ENCODE measurements around the gene MAP3K4.

DNA sequence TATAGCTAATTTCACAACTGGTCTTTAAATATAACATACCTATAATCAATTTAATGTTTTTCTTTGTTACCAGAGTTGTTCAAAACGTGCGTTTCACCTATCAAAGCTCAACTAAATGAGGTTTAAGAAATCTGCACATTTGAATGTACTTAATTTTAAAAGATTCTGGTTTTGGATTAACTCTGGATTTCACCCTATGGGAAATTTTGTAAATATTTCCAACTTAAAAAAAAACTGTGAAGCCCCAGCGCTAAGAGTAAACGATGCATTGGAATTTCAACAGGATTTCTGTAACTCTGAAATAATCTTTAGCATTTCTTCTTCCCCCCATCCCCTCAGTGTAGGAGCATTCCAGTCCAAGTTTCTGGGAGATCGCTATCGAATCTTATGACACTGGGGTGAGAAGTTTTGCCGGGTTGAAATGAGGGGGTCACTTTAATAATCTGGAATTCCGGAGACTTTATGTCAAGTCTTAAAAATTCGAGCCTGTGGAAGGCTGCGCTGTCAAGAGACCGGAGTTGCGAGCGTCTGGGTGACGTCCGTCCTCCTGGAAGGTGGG lies 643 bp upstream of the MAP3K4 start:
- TF ChIP-seq, protein P1, sequence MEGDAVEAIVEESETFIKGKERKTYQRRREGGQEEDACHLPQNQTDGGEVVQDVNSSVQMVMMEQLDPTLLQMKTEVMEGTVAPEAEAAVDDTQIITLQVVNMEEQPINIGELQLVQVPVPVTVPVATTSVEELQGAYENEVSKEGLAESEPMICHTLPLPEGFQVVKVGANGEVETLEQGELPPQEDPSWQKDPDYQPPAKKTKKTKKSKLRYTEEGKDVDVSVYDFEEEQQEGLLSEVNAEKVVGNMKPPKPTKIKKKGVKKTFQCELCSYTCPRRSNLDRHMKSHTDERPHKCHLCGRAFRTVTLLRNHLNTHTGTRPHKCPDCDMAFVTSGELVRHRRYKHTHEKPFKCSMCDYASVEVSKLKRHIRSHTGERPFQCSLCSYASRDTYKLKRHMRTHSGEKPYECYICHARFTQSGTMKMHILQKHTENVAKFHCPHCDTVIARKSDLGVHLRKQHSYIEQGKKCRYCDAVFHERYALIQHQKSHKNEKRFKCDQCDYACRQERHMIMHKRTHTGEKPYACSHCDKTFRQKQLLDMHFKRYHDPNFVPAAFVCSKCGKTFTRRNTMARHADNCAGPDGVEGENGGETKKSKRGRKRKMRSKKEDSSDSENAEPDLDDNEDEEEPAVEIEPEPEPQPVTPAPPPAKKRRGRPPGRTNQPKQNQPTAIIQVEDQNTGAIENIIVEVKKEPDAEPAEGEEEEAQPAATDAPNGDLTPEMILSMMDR (IDR thresholded peaks at IDR 0.05; ENCODE audit: control extremely low read depth in 1 of 3, insufficient read depth in 1 of 3, low read depth in 1 of 3, low read length in 3 of 3): no peak
- TF ChIP-seq PHF8 (conservative IDR thresholded peaks at IDR 0.05; ENCODE audit: low read depth, low read length): no peak
- TF ChIP-seq, protein P2, sequence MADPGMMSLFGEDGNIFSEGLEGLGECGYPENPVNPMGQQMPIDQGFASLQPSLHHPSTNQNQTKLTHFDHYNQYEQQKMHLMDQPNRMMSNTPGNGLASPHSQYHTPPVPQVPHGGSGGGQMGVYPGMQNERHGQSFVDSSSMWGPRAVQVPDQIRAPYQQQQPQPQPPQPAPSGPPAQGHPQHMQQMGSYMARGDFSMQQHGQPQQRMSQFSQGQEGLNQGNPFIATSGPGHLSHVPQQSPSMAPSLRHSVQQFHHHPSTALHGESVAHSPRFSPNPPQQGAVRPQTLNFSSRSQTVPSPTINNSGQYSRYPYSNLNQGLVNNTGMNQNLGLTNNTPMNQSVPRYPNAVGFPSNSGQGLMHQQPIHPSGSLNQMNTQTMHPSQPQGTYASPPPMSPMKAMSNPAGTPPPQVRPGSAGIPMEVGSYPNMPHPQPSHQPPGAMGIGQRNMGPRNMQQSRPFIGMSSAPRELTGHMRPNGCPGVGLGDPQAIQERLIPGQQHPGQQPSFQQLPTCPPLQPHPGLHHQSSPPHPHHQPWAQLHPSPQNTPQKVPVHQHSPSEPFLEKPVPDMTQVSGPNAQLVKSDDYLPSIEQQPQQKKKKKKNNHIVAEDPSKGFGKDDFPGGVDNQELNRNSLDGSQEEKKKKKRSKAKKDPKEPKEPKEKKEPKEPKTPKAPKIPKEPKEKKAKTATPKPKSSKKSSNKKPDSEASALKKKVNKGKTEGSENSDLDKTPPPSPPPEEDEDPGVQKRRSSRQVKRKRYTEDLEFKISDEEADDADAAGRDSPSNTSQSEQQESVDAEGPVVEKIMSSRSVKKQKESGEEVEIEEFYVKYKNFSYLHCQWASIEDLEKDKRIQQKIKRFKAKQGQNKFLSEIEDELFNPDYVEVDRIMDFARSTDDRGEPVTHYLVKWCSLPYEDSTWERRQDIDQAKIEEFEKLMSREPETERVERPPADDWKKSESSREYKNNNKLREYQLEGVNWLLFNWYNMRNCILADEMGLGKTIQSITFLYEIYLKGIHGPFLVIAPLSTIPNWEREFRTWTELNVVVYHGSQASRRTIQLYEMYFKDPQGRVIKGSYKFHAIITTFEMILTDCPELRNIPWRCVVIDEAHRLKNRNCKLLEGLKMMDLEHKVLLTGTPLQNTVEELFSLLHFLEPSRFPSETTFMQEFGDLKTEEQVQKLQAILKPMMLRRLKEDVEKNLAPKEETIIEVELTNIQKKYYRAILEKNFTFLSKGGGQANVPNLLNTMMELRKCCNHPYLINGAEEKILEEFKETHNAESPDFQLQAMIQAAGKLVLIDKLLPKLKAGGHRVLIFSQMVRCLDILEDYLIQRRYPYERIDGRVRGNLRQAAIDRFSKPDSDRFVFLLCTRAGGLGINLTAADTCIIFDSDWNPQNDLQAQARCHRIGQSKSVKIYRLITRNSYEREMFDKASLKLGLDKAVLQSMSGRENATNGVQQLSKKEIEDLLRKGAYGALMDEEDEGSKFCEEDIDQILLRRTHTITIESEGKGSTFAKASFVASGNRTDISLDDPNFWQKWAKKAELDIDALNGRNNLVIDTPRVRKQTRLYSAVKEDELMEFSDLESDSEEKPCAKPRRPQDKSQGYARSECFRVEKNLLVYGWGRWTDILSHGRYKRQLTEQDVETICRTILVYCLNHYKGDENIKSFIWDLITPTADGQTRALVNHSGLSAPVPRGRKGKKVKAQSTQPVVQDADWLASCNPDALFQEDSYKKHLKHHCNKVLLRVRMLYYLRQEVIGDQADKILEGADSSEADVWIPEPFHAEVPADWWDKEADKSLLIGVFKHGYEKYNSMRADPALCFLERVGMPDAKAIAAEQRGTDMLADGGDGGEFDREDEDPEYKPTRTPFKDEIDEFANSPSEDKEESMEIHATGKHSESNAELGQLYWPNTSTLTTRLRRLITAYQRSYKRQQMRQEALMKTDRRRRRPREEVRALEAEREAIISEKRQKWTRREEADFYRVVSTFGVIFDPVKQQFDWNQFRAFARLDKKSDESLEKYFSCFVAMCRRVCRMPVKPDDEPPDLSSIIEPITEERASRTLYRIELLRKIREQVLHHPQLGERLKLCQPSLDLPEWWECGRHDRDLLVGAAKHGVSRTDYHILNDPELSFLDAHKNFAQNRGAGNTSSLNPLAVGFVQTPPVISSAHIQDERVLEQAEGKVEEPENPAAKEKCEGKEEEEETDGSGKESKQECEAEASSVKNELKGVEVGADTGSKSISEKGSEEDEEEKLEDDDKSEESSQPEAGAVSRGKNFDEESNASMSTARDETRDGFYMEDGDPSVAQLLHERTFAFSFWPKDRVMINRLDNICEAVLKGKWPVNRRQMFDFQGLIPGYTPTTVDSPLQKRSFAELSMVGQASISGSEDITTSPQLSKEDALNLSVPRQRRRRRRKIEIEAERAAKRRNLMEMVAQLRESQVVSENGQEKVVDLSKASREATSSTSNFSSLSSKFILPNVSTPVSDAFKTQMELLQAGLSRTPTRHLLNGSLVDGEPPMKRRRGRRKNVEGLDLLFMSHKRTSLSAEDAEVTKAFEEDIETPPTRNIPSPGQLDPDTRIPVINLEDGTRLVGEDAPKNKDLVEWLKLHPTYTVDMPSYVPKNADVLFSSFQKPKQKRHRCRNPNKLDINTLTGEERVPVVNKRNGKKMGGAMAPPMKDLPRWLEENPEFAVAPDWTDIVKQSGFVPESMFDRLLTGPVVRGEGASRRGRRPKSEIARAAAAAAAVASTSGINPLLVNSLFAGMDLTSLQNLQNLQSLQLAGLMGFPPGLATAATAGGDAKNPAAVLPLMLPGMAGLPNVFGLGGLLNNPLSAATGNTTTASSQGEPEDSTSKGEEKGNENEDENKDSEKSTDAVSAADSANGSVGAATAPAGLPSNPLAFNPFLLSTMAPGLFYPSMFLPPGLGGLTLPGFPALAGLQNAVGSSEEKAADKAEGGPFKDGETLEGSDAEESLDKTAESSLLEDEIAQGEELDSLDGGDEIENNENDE (IDR thresholded peaks at IDR 0.05; ENCODE audit: insufficient replicate concordance, low read length): no peak
- no peak for TF ChIP-seq EP300 (IDR thresholded peaks at IDR 0.05; ENCODE audit: borderline replicate concordance in 1 of 2, low read depth in 2 of 2, low read length in 2 of 2)
- no peak for TF ChIP-seq POLR2A (IDR thresholded peaks at IDR 0.05; ENCODE audit: control extremely low read depth in 1 of 2, low read depth in 2 of 2, low read length in 2 of 2)
- TF ChIP-seq POLR2AphosphoS5 (IDR thresholded peaks at IDR 0.05; ENCODE audit: low read depth, low read length): no peak
- TF ChIP-seq TBP (IDR thresholded peaks at IDR 0.05; ENCODE audit: low read depth, low read length): no peak
- TF ChIP-seq ZNF274 (IDR thresholded peaks at IDR 0.05; ENCODE audit: borderline replicate concordance, extremely low read depth, low read length): no peak
- no peak for TF ChIP-seq CHD2 (IDR thresholded peaks at IDR 0.05; ENCODE audit: low read length)
